OCI-LY1 (cell line): Measurements from ENCODE around the gene SLC6A8.
"Not testable (repeated sequence)": the region's sequence is repeated elsewhere in the genome, so short reads cannot be mapped to it uniquely, and the experiment has no call there.

Experiments used
- H2AFZ ChIP-seq: fragments of 200-600 bp; sonication (generic), shearing (Covaris generic); 2 replicates; pipeline ENCODE4 v1.6.0; 2014; ENCODE audit warnings: antibody characterized with exemption, mild to moderate bottlenecking, low read length
- H3F3A ChIP-seq: fragments of 200-600 bp; sonication (generic), shearing (Covaris generic); 2 replicates; pipeline ENCODE4 v1.6.0; 2014; ENCODE audit warnings: mild to moderate bottlenecking, antibody characterized with exemption, low read length, moderate library complexity; ENCODE audit not compliant: insufficient read depth
- H3K27ac ChIP-seq: fragments of 200-600 bp; sonication (generic); 2 replicates; pipeline ENCODE4 v1.5.1; 2014; ENCODE audit warnings: low read length, mixed run types, mild to moderate bottlenecking, low read depth; ENCODE audit not compliant: poor library complexity, severe bottlenecking
- H3K27me3 ChIP-seq: fragments of 200-600 bp; sonication (generic); 2 replicates; pipeline ENCODE4 v1.6.0; 2014; ENCODE audit warnings: antibody characterized with exemption, mild to moderate bottlenecking, low read length, moderate library complexity; ENCODE audit not compliant: insufficient read depth
- H3K36me3 ChIP-seq: fragments of 200-600 bp; sonication (generic); 2 replicates; pipeline ENCODE4 v1.6.1; 2014; ENCODE audit warnings: mild to moderate bottlenecking, antibody characterized with exemption, low read length, moderate library complexity, mixed read lengths; ENCODE audit not compliant: insufficient read depth
- H3K4me1 ChIP-seq: fragments of 200-600 bp; sonication (generic); 2 replicates; pipeline ENCODE4 v1.5.1; 2014; ENCODE audit warnings: mild to moderate bottlenecking, low read length, moderate library complexity; ENCODE audit not compliant: insufficient read depth, severe bottlenecking
- H3K4me2 ChIP-seq: fragments of 200-600 bp; sonication (generic), shearing (Covaris generic); 2 replicates; pipeline ENCODE4 v1.6.1; 2014; ENCODE audit warnings: low read length
- H3K4me3 ChIP-seq: fragments of 200-600 bp; sonication (generic); 2 replicates; pipeline ENCODE4 v1.5.1; 2014; ENCODE audit warnings: low read length, low read depth, mild to moderate bottlenecking, mixed read lengths; ENCODE audit not compliant: poor library complexity, severe bottlenecking
- H3K79me2 ChIP-seq: fragments of 200-600 bp; shearing (Covaris generic); 2 replicates; pipeline ENCODE4 v1.6.1; 2016; ENCODE audit warnings: mixed run types, low read length, mixed read lengths; ENCODE audit not compliant: insufficient read depth
- H3K9ac ChIP-seq: fragments of 200-600 bp; sonication (generic), shearing (Covaris generic); 2 replicates; pipeline ENCODE4 v1.6.1; 2014; ENCODE audit warnings: mild to moderate bottlenecking, low read length, mixed read lengths
- H3K9me2 ChIP-seq: fragments of 200-600 bp; sonication (generic), shearing (Covaris generic); 2 replicates; pipeline ENCODE4 v1.6.1; 2014; ENCODE audit warnings: low read depth, mild to moderate bottlenecking, low read length, mixed read lengths
- H3K9me3 ChIP-seq: fragments of 200-600 bp; shearing (Covaris generic); 2 replicates; pipeline ENCODE4 v1.6.1; 2014; ENCODE audit warnings: low read length, mixed read lengths
- H4K20me1 ChIP-seq: fragments of 200-600 bp; sonication (generic), shearing (Covaris generic); 2 replicates; pipeline ENCODE4 v1.6.0; 2016; ENCODE audit warnings: mild to moderate bottlenecking, low read length; ENCODE audit not compliant: insufficient read depth
- CTCF ChIP-seq: fragments of 200-600 bp; sonication (generic), shearing (Covaris generic); IDR thresholded peaks from 2 replicates; pipeline ENCODE4 v1.5.1; 2017; ENCODE audit warnings: mild to moderate bottlenecking, antibody characterized with exemption, low read length, moderate library complexity, mixed read lengths
- EZH2 ChIP-seq: fragments of 200-600 bp; sonication (generic), shearing (Covaris generic); IDR thresholded peaks from 2 replicates; pipeline ENCODE4 v1.8.0; 2017; ENCODE audit warnings: borderline replicate concordance, mixed run types, mild to moderate bottlenecking, antibody characterized with exemption, low read length, moderate library complexity, mixed read lengths

SLC6A8 gene

GRCh38 chrX:153703036-153703370 lies 15.3 kb downstream of the SLC6A8 start:
- Histone ChIP-seq H3K27me3 (no peaks in the 10 kb centered on the region), H3K9ac (no peak overlapping the region), H4K20me1 (no peaks in the 10 kb centered on the region), H3F3A (no peaks in the 10 kb centered on the region), H3K4me3 (no peak overlapping the region), H3K4me2 (no peak overlapping the region), H3K4me1 (no peaks in the 10 kb centered on the region), H3K79me2 (no peaks in the 10 kb centered on the region), H3K9me2 (no peaks in the 10 kb centered on the region), H3K9me3 (no peaks in the 10 kb centered on the region), H2AFZ (no peak overlapping the region), H3K27ac (no peak overlapping the region), H3K36me3 (peaks cover 5% of the 10 kb centered on the region)
- no peak for TF ChIP-seq CTCF
- TF ChIP-seq EZH2 = no peak

GRCh38 chrX:153704021-153704526 lies 16.3 kb downstream of the SLC6A8 start:
- no peak overlapping the region for H3K27ac ChIP-seq
- H3K27me3 ChIP-seq = no peaks in the 10 kb centered on the region
- no peak overlapping the region for H3K4me3 ChIP-seq
- H3K9me2 ChIP-seq = no peaks in the 10 kb centered on the region
- no peaks in the 10 kb centered on the region for H3F3A ChIP-seq
- TF ChIP-seq CTCF (no peak), EZH2 (no peak)
- no peak overlapping the region for H2AFZ ChIP-seq
- H3K36me3 ChIP-seq = peaks cover 5% of the 10 kb centered on the region
- no peaks in the 10 kb centered on the region for H3K4me1 ChIP-seq
- no peaks in the 10 kb centered on the region for H3K79me2 ChIP-seq
- no peak overlapping the region for H3K9ac ChIP-seq
- no peaks in the 10 kb centered on the region for H4K20me1 ChIP-seq
- no peak overlapping the region for H3K4me2 ChIP-seq
- no peaks in the 10 kb centered on the region for H3K9me3 ChIP-seq

GRCh38 chrX:153704631-153705402 lies 17.1 kb downstream of the SLC6A8 start:
- not testable (repeated sequence) for H3K4me2 ChIP-seq, H3K27ac ChIP-seq, H3K79me2 ChIP-seq, H3K4me1 ChIP-seq, H3K9me3 ChIP-seq, H3F3A ChIP-seq, H4K20me1 ChIP-seq, H3K9ac ChIP-seq, H2AFZ ChIP-seq, H3K36me3 ChIP-seq, H3K9me2 ChIP-seq, H3K27me3 ChIP-seq, H3K4me3 ChIP-seq

GRCh38 chrX:153705403-153706060 lies 17.8 kb downstream of the SLC6A8 start:
- not testable (repeated sequence) for H3F3A ChIP-seq, H3K27ac ChIP-seq, H3K4me2 ChIP-seq, H2AFZ ChIP-seq, H3K27me3 ChIP-seq, H4K20me1 ChIP-seq, H3K9me2 ChIP-seq, H3K9ac ChIP-seq, H3K9me3 ChIP-seq, H3K4me3 ChIP-seq, H3K4me1 ChIP-seq, H3K79me2 ChIP-seq, H3K36me3 ChIP-seq
